ENCODE results near the gene CPN2.

CPN2 gene

GRCh38 chr3:194351080-194351672 is at the start of gene CPN2:
TSS of gene CPN2 (minus strand) at chr3:194351328. CDS start at chr3:194342702, 8,626 bp downstream.
- in situ Hi-C loops (cut with HindIII; ENCODE audit: low sequenced_read_pairs), result no loop called here

GRCh38 chr3:194399874-194400411 is 48.8 kb upstream of the CPN2 start:
- in situ Hi-C loops (cut with HindIII; ENCODE audit: low sequenced_read_pairs), result no loop called here

- in situ Hi-C loops (cut with HindIII; ENCODE audit: low sequenced_read_pairs), result no loop called here
These were observed 48.0 kb upstream of the CPN2 start, which contains the start of gene GP5 for GRCh38 chr3:194399166-194399565. TSS of gene GP5 (minus strand) at chr3:194399266. CDS start at chr3:194398282, 984 bp downstream.

- in situ Hi-C loops (cut with HindIII; ENCODE audit: low sequenced_read_pairs), result no loop called here
These were observed 46.7 kb upstream of the CPN2 start for GRCh38 chr3:194397757-194398312.

GRCh38 chr3:194396859-194397756 is 46.0 kb upstream of the CPN2 start:
- in situ Hi-C loops (cut with HindIII; ENCODE audit: low sequenced_read_pairs), result no loop called here

GRCh38 chr3:194396539-194396858 is 45.4 kb upstream of the CPN2 start:
- in situ Hi-C loops (cut with HindIII; ENCODE audit: low sequenced_read_pairs), result no loop called here

GRCh38 chr3:194395778-194396538 is 44.8 kb upstream of the CPN2 start:
- in situ Hi-C loops (cut with HindIII; ENCODE audit: low sequenced_read_pairs), result no loop called here

GRCh38 chr3:194395212-194395611 is 44.1 kb upstream of the CPN2 start:
- in situ Hi-C loops (cut with HindIII; ENCODE audit: low sequenced_read_pairs), result no loop called here

GRCh38 chr3:194392576-194392975 is 41.4 kb upstream of the CPN2 start:
- in situ Hi-C loops (cut with HindIII; ENCODE audit: low sequenced_read_pairs), result no loop called here

GRCh38 chr3:194390835-194391234 is 39.7 kb upstream of the CPN2 start:
- in situ Hi-C loops (cut with HindIII; ENCODE audit: low sequenced_read_pairs), result no loop called here

GRCh38 chr3:194389269-194389668 is 38.1 kb upstream of the CPN2 start:
- in situ Hi-C loops (cut with HindIII; ENCODE audit: low sequenced_read_pairs), result no loop called here

- in situ Hi-C loops (cut with HindIII; ENCODE audit: low sequenced_read_pairs), result no loop called here
These were observed 36.8 kb upstream of the CPN2 start for GRCh38 chr3:194387926-194388418.

GRCh38 chr3:194387276-194387675 is 36.1 kb upstream of the CPN2 start:
- in situ Hi-C loops (cut with HindIII; ENCODE audit: low sequenced_read_pairs), result no loop called here

- in situ Hi-C loops (cut with HindIII; ENCODE audit: low sequenced_read_pairs), result no loop called here
These were observed 35.5 kb upstream of the CPN2 start for GRCh38 chr3:194386648-194387047.

GRCh38 chr3:194386066-194386465 is 34.9 kb upstream of the CPN2 start:
- in situ Hi-C loops (cut with HindIII; ENCODE audit: low sequenced_read_pairs), result no loop called here

GRCh38 chr3:194384569-194385001 is 33.5 kb upstream of the CPN2 start:
- in situ Hi-C loops (cut with HindIII; ENCODE audit: low sequenced_read_pairs), result no loop called here

GRCh38 chr3:194384156-194384555 is 33.0 kb upstream of the CPN2 start:
- in situ Hi-C loops (cut with HindIII; ENCODE audit: low sequenced_read_pairs), result no loop called here

- in situ Hi-C loops (cut with HindIII; ENCODE audit: low sequenced_read_pairs), result no loop called here
These were observed 32.3 kb upstream of the CPN2 start for GRCh38 chr3:194383276-194383940.

- in situ Hi-C loops (cut with HindIII; ENCODE audit: low sequenced_read_pairs), result no loop called here
These were observed 31.7 kb upstream of the CPN2 start for GRCh38 chr3:194382892-194383223.

GRCh38 chr3:194382196-194382891 is 31.2 kb upstream of the CPN2 start:
- in situ Hi-C loops (cut with HindIII; ENCODE audit: low sequenced_read_pairs), result no loop called here

All from endothelial cell of hepatic sinusoid (primary cell).